ENCODE data around the gene DENND1A. TPM values are rescaled to one million over a fixed set of nuclear protein-coding genes. Genes with fewer than 3 reads are reported as not detected.

DENND1A gene
- total RNA-seq, 1 experiment from 2014 or later, result 23.5 TPM

GRCh38 chr9:123391946-123392345 is 538.0 kb downstream of the DENND1A start (continued):
- TF ChIP-seq MXD4 (CRISPR knock-in tag; IDR thresholded peaks at IDR 0.05; ENCODE audit: borderline replicate concordance) (no peak), ZBTB21 (CRISPR knock-in tag; IDR thresholded peaks at IDR 0.05; ENCODE audit: borderline replicate concordance) (no peak), TP53 (CRISPR knock-in tag; IDR thresholded peaks at IDR 0.05) (no peak), ATF1 (CRISPR knock-in tag; IDR thresholded peaks at IDR 0.05) (no peak), PRRX2 (CRISPR knock-in tag; IDR thresholded peaks at IDR 0.05) (no peak), E2F1 (CRISPR knock-in tag; IDR thresholded peaks at IDR 0.05) (no peak)

GRCh38 chr9:123391233-123391632 is 538.7 kb downstream of the DENND1A start:
- no peak for TF ChIP-seq AFF4 (CRISPR knock-in tag; IDR thresholded peaks at IDR 0.05; ENCODE audit: borderline replicate concordance)
- TF ChIP-seq GTF2I (CRISPR knock-in tag; conservative IDR thresholded peaks at IDR 0.05), result peak; percentile 49; the same call in 1 of the 2 replicates
- no peak overlapping the region for H3K4me3 Mint-ChIP-seq
- H3K9me3 Mint-ChIP-seq, result peaks cover 7% of the 10 kb centered on the region
- no peak for ATAC-seq
- H3K27me3 Mint-ChIP-seq (ENCODE audit: low read depth), result no peaks in the 10 kb centered on the region; the same call in 1 of the 2 replicates
- no peaks in the 10 kb centered on the region for H3K36me3 Mint-ChIP-seq
- CTCF ChIA-PET, result interaction anchor here (1.1 to 1.7 kb wide), 3 partner anchors 9 to 42 kb away, joined by 4 to 11 read pairs (median 6); partner anchors contain the start of gene CRB2
- DNase-seq (ENCODE audit: low spot score), result no peak
- H3K4me1 Mint-ChIP-seq, result peaks cover 7% of the 10 kb centered on the region
- no peak overlapping the region for H3K27ac Mint-ChIP-seq
- POLR2A ChIA-PET, result no interaction called here

GRCh38 chr9:123390337-123391135 is 539.4 kb downstream of the DENND1A start:
- ChIA-PET CTCF (interaction anchor here (0.7 to 1.7 kb wide), 9 partner anchors 9 to 650 kb away, joined by 3 to 11 read pairs (median 4); partner anchors contain the start of gene CRB2), POLR2A (no interaction called here)
- Mint-ChIP-seq H3K4me3 (no peak overlapping the region), H3K4me1 (peaks cover 7% of the 10 kb centered on the region), H3K36me3 (no peaks in the 10 kb centered on the region), H3K9me3 (peaks cover 7% of the 10 kb centered on the region), H3K27me3 (ENCODE audit: low read depth) (no peaks in the 10 kb centered on the region; the same call in 1 of the 2 replicates), H3K27ac (no peak overlapping the region)
- DNase-seq (ENCODE audit: low spot score) (no peak), ATAC-seq (no peak)
- TF ChIP-seq ZNF416 (CRISPR knock-in tag; IDR thresholded peaks at IDR 0.05) (no peak), PRRX2 (CRISPR knock-in tag; IDR thresholded peaks at IDR 0.05) (no peak), GABPB1 (CRISPR knock-in tag; IDR thresholded peaks at IDR 0.05) (no peak), ZSCAN18 (CRISPR knock-in tag; IDR thresholded peaks at IDR 0.05) (no peak), SP1 (CRISPR knock-in tag; conservative IDR thresholded peaks at IDR 0.05) (no peak)

- no peak for DNase-seq (ENCODE audit: low spot score)
- H3K36me3 Mint-ChIP-seq, result no peaks in the 10 kb centered on the region
- H3K27me3 Mint-ChIP-seq (ENCODE audit: low read depth), result no peaks in the 10 kb centered on the region; the same call in 1 of the 2 replicates
- no peak overlapping the region for H3K27ac Mint-ChIP-seq
- no peak overlapping the region for H3K4me3 Mint-ChIP-seq
- ChIA-PET POLR2A (no interaction called here), CTCF (interaction anchor here (0.7 to 1.2 kb wide), 6 partner anchors 10 to 651 kb away, joined by 3 to 10 read pairs (median 3); no protein-coding TSS in a partner anchor)
- no peak for TF ChIP-seq ESRRA (CRISPR knock-in tag; IDR thresholded peaks at IDR 0.05; ENCODE audit: borderline replicate concordance)
- TF ChIP-seq MLX (CRISPR knock-in tag; IDR thresholded peaks at IDR 0.05), result no peak
- no peak for TF ChIP-seq NFYB (CRISPR knock-in tag; conservative IDR thresholded peaks at IDR 0.05; ENCODE audit: low read depth)
- no peak for TF ChIP-seq FOXJ3 (CRISPR knock-in tag; IDR thresholded peaks at IDR 0.05; ENCODE audit: borderline replicate concordance)
- TF ChIP-seq ZNF219 (CRISPR knock-in tag; IDR thresholded peaks at IDR 0.05; ENCODE audit: borderline replicate concordance), result no peak
- TF ChIP-seq EMX1 (CRISPR knock-in tag; IDR thresholded peaks at IDR 0.05), result no peak
- TF ChIP-seq CREM (CRISPR knock-in tag; IDR thresholded peaks at IDR 0.05), result no peak
- TF ChIP-seq ZNF121 (CRISPR knock-in tag; IDR thresholded peaks at IDR 0.05), result no peak
- peaks cover 4% of the 10 kb centered on the region for H3K4me1 Mint-ChIP-seq
- peaks cover 7% of the 10 kb centered on the region for H3K9me3 Mint-ChIP-seq
- ATAC-seq, result no peak
Observed at GRCh38 chr9:123389698-123390097, 540.2 kb downstream of the DENND1A start.
